GM13976 (cell line): ENCODE results near the gene SMCO4.

Experiments used
- DNase-seq: peaks from one replicate; pipeline ENCODE4 v3.0.0; 2012; ENCODE audit warnings: low spot score
- CTCF ChIP-seq: IDR thresholded peaks from 2 replicates; pipeline ENCODE4 v1.5.1; 2012; ENCODE audit warnings: borderline replicate concordance, mild to moderate bottlenecking; ENCODE audit not compliant: insufficient read depth; ENCODE audit errors: extremely low read depth, missing control alignments, control extremely low read depth
- in situ Hi-C: fragments of 300-500 bp; cut with MboI; formaldehyde crosslinking; loops from one replicate; pipeline ENCODE4 v1.12.0; 2022; ENCODE audit warnings: low sequenced_read_pairs, mixed read lengths, inconsistent platforms; ENCODE audit not compliant: unreplicated experiment

SMCO4 gene

GRCh38 chr11:93564895-93565294 is 21.7 kb upstream of the SMCO4 start:
- TF ChIP-seq CTCF = no peak
- in situ Hi-C loops = no loop called here
- no peak for DNase-seq

- in situ Hi-C loops = no loop called here
- TF ChIP-seq CTCF = no peak
- no peak for DNase-seq
Observed at GRCh38 chr11:93563857-93564256, 20.7 kb upstream of the SMCO4 start.

GRCh38 chr11:93560199-93560932 is 17.2 kb upstream of the SMCO4 start:
- in situ Hi-C loops = no loop called here
- no peak for TF ChIP-seq CTCF
- DNase-seq = no peak

- in situ Hi-C loops = no loop called here
- no peak for TF ChIP-seq CTCF
- no peak for DNase-seq
Observed at GRCh38 chr11:93559681-93560080, 16.5 kb upstream of the SMCO4 start.

GRCh38 chr11:93552874-93553273 is 9.7 kb upstream of the SMCO4 start:
- no peak for TF ChIP-seq CTCF
- in situ Hi-C loops = no loop called here
- DNase-seq = no peak

GRCh38 chr11:93549976-93550375 is 6.8 kb upstream of the SMCO4 start:
- no peak for DNase-seq
- in situ Hi-C loops = loop anchor here (10.0 kb wide), 1 partner anchor 315 kb away; no protein-coding TSS in a partner anchor
- TF ChIP-seq CTCF = no peak
